GM21423 (cell line): ENCODE results near the gene MGAT4A.
"Not testable (repeated sequence)": the region's sequence is repeated elsewhere in the genome, so short reads cannot be mapped to it uniquely, and the experiment has no call there.

Experiments
- ATAC-seq: cut with Tn5 transposase; IDR thresholded peaks from one replicate; pipeline ENCODE4 v1.9.1; 2021; ENCODE audit warnings: mild to moderate bottlenecking, moderate library complexity; ENCODE audit not compliant: unreplicated experiment

Gene MGAT4A

GRCh38 chr2:98759827-98760625 lies 29.1 kb upstream of the MGAT4A start:
- no peak for ATAC-seq

- ATAC-seq: no peak
These were observed 28.4 kb upstream of the MGAT4A start for GRCh38 chr2:98759338-98759737.

DNA sequence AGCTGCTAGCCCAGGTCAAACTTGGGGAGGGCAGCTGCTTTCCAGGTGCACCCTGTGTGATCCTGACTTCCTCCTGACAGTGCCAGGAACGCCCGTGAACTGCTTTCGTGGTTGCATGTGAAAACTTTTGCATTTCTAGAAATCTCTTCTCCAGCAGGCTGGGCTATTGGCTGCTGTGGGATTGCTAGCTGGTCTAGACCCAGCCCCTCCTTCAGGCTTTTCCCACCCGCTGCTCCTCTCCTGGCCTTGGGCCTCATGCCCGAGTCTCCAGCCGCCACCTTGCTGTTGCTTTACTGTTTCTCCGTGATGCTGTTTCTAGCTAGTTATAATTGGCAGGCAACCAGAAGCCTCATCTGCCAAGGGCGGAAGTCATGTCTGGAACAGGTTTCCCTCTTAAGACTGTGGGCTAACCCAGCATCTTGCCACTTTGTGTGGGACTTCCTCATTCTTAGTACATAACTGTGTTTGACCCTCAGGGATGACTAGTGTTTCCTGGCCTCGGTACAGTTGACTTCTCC lies 27.0 kb upstream of the MGAT4A start:
- peak; percentile 84 for ATAC-seq

DNA sequence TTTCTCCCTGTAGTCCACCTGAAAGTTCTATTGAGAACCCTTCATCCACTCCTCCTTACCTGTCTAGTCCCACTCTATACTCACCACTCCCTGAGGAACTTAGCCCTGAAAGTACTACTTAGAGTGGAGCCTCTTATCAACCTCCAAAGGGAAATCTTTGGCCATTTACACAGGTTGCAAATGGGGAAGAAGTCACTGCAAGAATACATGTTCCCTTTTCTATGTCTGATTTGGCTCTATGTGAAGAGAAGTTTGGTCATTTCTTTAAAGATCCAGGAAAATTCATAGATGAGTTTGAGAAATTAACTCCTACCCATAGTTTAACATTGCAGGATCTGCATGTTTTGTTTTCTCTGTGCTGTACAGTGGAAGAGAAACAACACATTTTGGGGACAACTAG lies 22.9 kb upstream of the MGAT4A start:
- no peak for ATAC-seq

GRCh38 chr2:98752711-98753110 lies 21.8 kb upstream of the MGAT4A start:
- ATAC-seq: not testable (repeated sequence)

DNA sequence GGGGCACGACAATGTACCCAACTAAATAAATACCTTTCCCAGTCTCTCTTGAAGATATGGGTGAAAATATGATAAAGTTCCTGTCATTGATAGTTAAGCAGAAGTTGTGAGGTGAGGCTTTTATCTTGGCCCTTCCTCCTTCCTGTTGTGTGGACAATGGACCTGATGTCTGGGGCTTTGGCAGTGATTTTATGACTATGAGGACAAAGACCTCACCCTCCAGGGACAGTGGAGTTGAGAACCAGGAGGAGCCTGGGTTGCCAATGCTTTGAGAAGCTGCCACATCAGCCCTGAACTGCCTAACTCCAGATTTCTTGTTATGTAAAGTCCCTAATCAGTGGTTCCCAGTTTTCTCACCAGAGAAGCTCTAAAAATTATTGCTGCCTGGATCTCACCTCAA lies 20.8 kb upstream of the MGAT4A start:
- ATAC-seq: no peak

DNA sequence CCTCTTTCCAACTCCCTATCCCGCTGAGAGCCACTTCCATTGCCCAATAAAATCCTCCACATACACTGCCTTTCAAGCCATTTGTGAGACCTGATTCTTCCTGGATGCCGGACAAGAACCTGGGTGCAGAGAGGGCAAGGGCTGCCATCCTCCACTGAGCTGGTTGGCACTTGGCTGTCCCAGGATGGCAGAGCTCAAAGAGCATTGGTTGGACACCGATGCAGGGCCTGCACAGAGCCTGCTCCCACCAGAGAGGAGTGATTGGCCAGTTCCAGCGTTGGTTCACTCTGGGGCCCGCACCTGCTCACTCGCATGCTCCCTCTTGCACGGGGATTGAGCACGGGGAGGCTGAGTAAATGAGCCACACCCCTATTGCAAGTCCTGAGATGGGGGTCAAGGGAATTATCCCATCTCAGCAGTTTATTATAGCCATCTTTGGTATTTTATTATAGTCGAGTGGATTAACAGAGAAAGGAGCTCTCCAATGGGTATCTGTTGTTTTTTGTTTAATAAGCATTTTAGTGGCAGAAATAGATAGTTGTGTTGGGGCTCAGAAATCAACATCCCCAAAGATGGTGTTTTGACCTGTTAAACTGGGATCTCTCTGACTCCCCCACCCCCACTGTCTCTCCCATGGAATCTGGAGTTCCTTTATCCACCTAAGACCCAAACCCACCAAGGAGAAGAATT lies 19.8 kb upstream of the MGAT4A start:
- ATAC-seq: no peak

DNA sequence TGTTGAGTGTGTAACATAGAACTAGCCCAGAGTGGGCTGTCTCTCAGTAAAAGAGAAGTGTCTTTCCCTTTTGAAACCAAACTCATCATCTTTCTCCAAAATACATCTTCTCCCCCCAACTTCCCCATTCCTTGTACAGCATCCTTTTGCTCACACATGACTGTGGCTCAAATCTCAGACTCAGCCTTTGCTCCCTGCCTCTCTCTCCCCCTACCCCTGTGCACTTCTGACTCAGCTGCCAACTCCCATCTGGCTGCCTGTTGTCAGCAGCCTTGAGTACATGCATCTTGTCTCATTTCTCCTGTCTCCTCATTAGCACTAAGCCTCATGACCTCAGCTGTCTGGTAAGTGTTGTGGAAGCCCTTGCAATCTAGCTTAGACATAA lies 18.1 kb upstream of the MGAT4A start:
- no peak for ATAC-seq

DNA sequence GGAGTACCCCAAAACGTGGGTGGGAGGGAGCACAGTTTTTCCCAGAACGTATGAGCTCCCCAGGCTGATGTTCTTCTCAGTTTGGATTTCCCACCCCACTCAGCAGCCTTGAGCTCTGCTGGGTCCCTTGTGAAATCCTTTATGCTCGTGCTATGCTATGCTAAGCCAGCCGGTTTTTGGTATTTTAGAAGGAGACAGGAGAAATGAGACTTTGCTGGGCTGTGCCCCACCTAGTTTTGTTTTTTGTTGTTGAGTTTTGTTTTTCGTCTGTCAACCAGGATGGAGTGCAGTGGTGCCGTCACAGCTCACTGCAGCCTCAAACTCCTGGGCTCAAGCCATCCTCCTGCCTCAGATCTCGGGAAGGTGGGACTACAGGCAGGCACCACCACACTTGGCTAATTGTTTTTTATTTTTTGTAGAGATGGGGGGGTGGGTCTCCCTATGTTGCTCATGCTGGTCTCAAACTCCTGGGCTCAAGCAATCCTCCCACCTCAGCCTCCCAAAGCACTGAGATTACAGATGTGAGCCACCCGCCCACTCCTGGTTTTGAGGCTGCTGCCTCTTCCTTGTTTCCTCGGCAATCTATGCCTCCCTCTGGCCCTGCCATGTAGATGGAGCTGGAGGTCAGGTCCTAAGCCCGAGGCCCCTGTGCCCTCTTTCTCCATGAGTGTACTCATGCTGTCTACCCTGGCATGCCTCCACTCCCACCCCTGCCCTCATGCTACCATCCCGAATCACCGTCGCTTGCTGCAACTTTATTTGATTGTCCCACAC lies 17.5 kb upstream of the MGAT4A start:
- no peak for ATAC-seq

DNA sequence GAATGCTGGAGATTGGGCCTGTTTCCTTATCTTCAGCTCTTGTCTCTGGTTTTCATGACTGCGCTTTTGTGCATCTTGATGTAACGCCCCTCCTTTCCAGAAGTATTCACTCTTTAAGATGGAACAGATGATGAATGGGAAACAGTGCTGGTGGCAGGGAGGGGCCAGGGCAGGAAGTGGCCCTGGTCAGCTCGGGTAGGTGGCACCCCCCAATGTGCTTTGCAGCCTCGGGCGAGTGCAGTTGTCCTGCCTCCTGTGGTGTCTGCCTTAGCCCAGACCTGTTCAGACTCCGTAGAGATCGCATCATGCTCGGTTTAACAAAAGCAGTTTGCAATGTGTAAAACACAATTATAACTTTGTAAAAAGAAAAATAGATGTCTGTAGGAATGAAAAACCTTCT lies 17.0 kb upstream of the MGAT4A start:
- no peak for ATAC-seq

GRCh38 chr2:98746426-98746825 lies 15.5 kb upstream of the MGAT4A start:
- no peak for ATAC-seq

- no peak for ATAC-seq
These were observed 13.7 kb upstream of the MGAT4A start for GRCh38 chr2:98744595-98744994.

- no peak for ATAC-seq
These were observed 12.9 kb upstream of the MGAT4A start for GRCh38 chr2:98743835-98744234.

DNA sequence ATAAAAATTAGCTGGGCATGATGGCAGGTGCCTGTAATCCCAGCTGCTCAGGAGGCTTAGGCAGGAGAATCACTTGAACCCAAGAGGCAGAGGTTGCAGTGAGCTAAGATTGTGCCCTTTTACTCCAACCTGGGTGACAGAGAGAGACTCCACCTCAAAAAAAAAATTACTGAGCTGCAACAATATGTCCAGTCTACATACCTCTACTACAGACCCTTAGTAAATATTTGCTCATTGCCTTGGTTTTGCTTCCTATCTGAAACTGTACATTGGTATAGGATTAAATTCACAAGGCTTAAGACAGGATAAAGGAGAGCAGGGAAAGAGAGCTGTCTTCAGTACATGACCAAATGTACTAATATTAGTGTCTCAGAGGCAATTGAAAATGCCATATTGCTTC lies 8.1 kb upstream of the MGAT4A start:
- no peak for ATAC-seq

GRCh38 chr2:98738304-98738703 lies 7.4 kb upstream of the MGAT4A start:
- ATAC-seq: no peak

DNA sequence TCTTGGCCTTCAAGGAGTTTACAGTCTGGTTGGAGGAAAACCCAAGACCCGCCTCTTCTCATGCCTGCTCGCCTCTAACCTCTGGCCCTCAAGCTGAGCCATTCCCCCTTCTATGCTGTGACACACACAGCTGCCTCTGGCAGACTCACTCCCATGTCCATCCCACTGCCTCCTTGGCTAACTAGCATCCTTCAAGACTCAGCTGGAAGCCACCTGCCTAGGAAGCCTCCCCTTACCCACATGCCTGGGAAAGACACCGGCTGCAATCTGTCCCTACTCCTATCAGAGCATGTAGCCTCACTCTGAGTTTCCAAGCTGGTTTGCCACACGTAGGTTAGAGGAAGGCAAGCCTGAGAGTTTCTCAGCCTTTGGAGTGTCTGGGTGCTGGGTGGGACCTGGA lies 6.9 kb upstream of the MGAT4A start:
- ATAC-seq: no peak

DNA sequence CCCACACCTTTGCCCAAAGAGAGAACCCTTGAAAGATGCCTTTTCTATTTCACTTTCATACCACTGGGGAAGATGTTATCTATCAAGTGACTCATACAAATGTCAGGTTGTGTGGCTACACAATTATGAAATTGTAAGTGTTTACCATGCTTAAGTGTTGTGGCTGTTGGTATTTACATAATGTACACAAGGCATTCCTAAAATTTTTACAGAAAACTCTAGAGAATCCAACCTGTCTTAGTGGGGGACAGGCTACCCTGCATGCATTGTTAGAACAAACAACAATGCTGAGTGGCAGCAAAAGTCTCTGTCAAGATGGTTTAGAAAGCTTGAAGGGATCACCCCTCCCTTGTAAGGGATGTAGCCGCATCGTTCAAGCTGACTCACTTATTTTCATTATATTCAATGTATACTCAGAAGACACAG lies 5.5 kb upstream of the MGAT4A start:
- no peak for ATAC-seq

DNA sequence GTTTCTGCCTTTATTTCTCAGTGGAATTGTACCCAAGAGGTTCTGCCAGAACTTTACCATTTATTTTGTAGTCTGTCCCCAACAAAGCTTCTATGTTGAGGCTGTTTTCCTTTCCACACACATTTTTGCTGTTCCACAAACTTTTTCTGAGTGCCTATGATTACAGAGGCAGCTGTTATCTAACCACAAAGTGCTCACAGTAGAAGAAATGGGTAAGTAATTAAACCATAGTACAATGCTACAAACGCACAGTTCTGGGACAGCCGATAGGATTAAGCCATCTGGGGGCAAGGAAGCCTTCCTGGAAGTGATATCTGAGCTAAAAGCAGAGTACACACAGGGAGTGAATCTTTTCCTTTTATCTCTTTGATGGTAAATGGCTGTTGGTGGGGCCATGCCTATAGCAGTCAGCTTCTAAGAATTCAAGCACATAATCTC lies 3.9 kb upstream of the MGAT4A start:
- no peak for ATAC-seq

DNA sequence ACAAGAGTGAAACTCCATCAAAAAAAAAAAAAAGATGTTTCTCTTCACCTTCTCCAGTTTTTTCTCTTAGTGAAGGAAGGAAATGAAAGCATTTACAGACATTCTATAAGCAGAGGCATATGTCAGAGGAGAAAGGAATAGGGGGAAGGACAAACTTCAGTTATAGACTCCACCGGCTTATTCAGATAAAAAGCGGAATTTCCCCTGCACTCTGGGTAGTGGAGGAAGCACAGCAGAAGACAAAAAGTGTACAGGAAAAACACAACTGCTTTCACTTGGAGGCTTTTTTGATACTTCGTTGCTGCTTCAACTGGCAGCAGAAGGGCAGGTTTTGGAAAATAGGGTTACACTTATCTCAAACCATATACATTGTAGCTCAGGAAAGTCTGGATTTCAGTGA lies 3.2 kb upstream of the MGAT4A start:
- ATAC-seq: no peak

- ATAC-seq: no peak
These were observed 1.6 kb upstream of the MGAT4A start for GRCh38 chr2:98732430-98733051.

DNA sequence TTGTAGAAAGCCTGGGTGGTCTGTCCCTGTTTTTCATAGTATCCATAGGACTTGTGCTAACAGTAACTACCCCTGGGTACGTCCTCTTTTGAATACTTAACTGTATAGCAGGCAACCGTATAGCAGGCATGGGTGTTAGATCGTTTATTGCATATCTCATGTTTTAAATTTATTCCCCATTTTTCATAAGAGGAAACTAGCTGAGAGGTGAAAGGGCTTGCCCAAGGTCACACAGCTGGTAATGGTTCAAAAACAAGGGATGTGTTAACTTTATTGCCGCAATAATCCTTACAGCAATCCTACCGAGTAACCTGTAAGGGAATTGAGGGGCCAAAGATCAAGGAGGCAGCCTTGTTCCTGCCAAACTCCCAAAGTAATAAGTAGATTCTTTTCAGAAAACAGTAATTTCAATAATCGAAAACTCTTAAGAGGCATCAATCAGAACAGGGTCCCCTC lies 990 bp upstream of the MGAT4A start:
- no peak for ATAC-seq
